ENCODE results near the gene CASP9. TPM values are rescaled to one million over a fixed set of nuclear protein-coding genes. Genes with fewer than 3 reads are reported as not detected.
A peak's percentile ranks its signal among the peaks of the same experiment; 100 is the strongest.
"Not testable (repeated sequence)": the region's sequence is repeated elsewhere in the genome, so short reads cannot be mapped to it uniquely, and the experiment has no call there.

The CASP9 gene
- total RNA-seq, 8 experiments from 2014 or later = 8.2 to 17.1 (median 13.9) TPM

DNA sequence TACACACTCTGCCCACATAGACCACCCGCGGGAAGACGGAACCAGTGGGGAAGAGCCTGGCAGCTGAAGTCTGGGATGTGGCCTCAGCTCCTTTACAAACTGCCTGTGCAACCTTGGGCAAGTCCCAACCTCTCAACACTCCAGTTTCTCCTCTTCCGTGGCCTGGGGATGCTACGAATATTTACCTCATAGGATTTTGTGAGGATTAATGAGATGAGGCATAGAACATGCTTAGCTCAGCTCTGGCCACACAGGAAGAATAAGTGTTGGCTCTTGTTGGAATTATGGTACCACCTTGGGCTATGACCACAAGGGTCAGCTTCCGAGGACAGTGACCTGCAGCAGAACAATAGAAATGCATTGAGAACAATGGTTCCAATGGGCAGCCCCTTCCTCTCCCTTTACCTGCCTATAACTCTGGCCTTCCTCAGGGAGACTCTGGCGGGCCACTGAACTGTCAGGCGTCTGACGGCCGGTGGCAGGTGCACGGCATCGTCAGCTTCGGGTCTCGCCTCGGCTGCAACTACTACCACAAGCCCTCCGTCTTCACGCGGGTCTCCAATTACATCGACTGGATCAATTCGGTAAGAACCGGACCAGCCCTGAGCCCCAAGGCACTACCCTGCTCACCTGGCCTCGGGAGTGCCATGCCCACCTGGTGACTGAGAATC is 56.9 kb downstream of the CASP9 start:
- ATAC-seq (replicated peaks in 6 of 8); H3K4me3 ChIP-seq; H3K4me1 ChIP-seq (replicated peaks in 1 of 2); H3K27ac ChIP-seq; in situ Hi-C loops (cut with MboI; ENCODE audit: low pct_unique_long_range_greater_than_20kb in 2 of 9, low sequenced_read_pairs in 9 of 9, unreplicated experiment in 9 of 9): not testable (repeated sequence)
- 87 to 100% (median 95%) methylated on average over 1 to 18 of the region's 22 CpGs; no CpG with 5 or more reads in 3 of the 10 experiments for WGBS, 10 experiments

GRCh38 chr1:15465674-15466073 is 58.3 kb downstream of the CASP9 start:
- Histone ChIP-seq H3K27ac (no peak overlapping the region), H3K4me3 (no peak overlapping the region), H3K4me1 (replicated peaks in 1 of 2) (no peaks in the 10 kb centered on the region)
- in situ Hi-C loops (cut with MboI; ENCODE audit: low pct_unique_long_range_greater_than_20kb in 2 of 9, low sequenced_read_pairs in 9 of 9, unreplicated experiment in 9 of 9) = no loop called here
- ATAC-seq (replicated peaks in 6 of 8) = no peak
- 0 to 100% (median 84%) methylated on average over 1 to 6 of the region's 7 CpGs; no CpG with 5 or more reads in 2 of the 10 experiments for WGBS, 10 experiments

- H3K4me3 ChIP-seq; ATAC-seq (replicated peaks in 6 of 8); H3K4me1 ChIP-seq (replicated peaks in 1 of 2); H3K27ac ChIP-seq; in situ Hi-C loops (cut with MboI; ENCODE audit: low pct_unique_long_range_greater_than_20kb in 2 of 9, low sequenced_read_pairs in 9 of 9, unreplicated experiment in 9 of 9): not testable (repeated sequence)
- WGBS, 10 experiments = 60 to 100% (median 82%) methylated on average over 1 to 5 of the region's 5 CpGs; no CpG with 5 or more reads in 2 of the 10 experiments
Measured at GRCh38 chr1:15463926-15464322, 60.1 kb downstream of the CASP9 start.

GRCh38 chr1:15463064-15463800 is 60.8 kb downstream of the CASP9 start:
- 67 to 100% (median 88%) methylated on average over 1 to 7 of the region's 15 CpGs; no CpG with 5 or more reads in 6 of the 10 experiments for WGBS, 10 experiments

GRCh38 chr1:15460708-15461095 is 63.3 kb downstream of the CASP9 start:
- no peak overlapping the region for H3K4me3 ChIP-seq
- ATAC-seq (replicated peaks in 6 of 8) = no peak
- no peak overlapping the region for H3K27ac ChIP-seq
- in situ Hi-C loops (cut with MboI; ENCODE audit: low pct_unique_long_range_greater_than_20kb in 2 of 9, low sequenced_read_pairs in 9 of 9, unreplicated experiment in 9 of 9) = no loop called here
- peaks cover 6 to 7% of the 10 kb centered on the region in 2 donors for H3K4me1 ChIP-seq (replicated peaks in 1 of 2)
- WGBS, 10 experiments = 14 to 100% (median 89%) methylated on average over 1 to 7 of the region's 9 CpGs; no CpG with 5 or more reads in 1 of the 10 experiments

More at GRCh38 chr1:15463064-15463800, 60.8 kb downstream of the CASP9 start:
- H3K27ac ChIP-seq; in situ Hi-C loops (cut with MboI; ENCODE audit: low pct_unique_long_range_greater_than_20kb in 2 of 9, low sequenced_read_pairs in 9 of 9, unreplicated experiment in 9 of 9); H3K4me1 ChIP-seq (replicated peaks in 1 of 2); H3K4me3 ChIP-seq: not testable (repeated sequence)
- peak in 1 of 8 experiments; percentile 5 for ATAC-seq (replicated peaks in 6 of 8)

DNA sequence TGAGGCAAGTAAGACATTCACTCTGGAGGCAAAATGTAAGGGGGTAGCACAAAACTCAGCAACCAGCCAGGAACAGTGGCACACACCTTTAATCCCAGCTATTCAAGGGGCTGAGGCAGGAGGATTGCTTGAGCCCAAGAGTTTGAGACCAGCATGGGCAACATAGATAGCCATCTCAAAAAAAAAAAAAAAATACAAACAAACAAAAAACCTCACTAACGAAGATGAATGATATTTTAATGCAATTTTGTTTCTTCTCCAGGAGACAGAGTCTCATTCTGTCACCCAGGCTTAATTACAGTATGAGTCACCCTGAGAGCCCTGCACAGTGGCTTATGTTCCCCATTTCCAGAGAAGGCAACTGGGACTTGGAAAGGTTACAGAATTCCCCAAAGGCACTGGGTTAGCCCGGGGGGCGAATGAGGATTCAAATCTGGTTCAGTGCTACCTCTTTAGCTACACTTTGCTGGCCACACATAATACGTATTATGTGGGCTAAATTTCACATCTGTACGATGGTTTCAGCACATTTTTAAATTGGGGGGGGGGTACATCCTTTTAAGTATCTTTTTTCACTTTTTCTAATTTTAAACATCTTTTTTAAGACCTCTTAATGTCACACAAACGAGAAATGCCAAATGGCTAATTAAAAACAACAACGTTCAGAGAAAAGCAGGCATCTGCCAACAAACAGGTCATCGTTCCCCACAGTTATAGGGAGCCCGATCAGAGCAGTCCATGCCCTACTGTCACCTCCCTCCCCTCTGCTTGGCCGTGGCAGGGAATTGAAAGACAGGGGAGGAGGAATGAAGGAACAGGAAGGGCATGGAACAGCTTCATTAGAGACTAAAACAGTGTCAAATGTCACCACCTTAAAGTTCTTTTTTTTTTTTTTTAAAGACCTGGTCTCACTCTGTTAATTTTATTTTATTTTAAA is 64.0 kb downstream of the CASP9 start:
- peak in 7 of 8 experiments; percentile 40 to 96 (median 94) for ATAC-seq (replicated peaks in 6 of 8)
- Histone ChIP-seq H3K27ac (peak overlapping the region in 1 of 2 donors; percentile 16), H3K4me1 (replicated peaks in 1 of 2) (peaks cover 6 to 7% of the 10 kb centered on the region in 2 donors), H3K4me3 (no peak overlapping the region)
- in situ Hi-C loops (cut with MboI; ENCODE audit: low pct_unique_long_range_greater_than_20kb in 2 of 9, low sequenced_read_pairs in 9 of 9, unreplicated experiment in 9 of 9) = no loop called here
- 2 to 69% (median 59%) methylated on average over 6 to 10 of the region's 10 CpGs for WGBS, 10 experiments

DNA sequence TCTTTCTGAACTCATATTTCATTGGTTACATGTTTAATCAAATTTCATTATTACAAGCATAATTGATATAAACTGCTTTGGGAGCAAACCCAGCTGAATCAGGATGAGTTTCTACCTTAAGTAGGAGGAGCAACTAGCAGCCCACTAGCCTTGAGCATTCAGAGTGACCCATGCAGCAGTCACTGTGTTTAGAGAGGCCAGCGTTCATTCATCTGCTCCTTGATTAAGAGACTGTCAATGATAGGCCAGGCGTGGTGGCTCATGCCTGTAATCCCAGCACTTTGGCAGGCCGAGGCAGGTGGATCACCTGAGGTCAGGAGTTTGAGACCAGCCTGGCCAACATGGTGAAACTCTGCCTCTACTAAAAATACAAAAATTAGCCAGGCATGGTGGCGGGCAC is 65.6 kb downstream of the CASP9 start:
- peak in 1 of 8 experiments; percentile 36 for ATAC-seq (replicated peaks in 6 of 8)
- H3K4me1 ChIP-seq (replicated peaks in 1 of 2); in situ Hi-C loops (cut with MboI; ENCODE audit: low pct_unique_long_range_greater_than_20kb in 2 of 9, low sequenced_read_pairs in 9 of 9, unreplicated experiment in 9 of 9); H3K27ac ChIP-seq; H3K4me3 ChIP-seq: not testable (repeated sequence)
- whole genome bisulfite sequencing, 10 experiments = 83 to 100% (median 90%) methylated on average over 1 to 4 of the region's 4 CpGs; no CpG with 5 or more reads in 5 of the 10 experiments

- in situ Hi-C loops (cut with MboI; ENCODE audit: low pct_unique_long_range_greater_than_20kb in 2 of 9, low sequenced_read_pairs in 9 of 9, unreplicated experiment in 9 of 9) = no loop called here
- peaks cover 6 to 7% of the 10 kb centered on the region in 2 donors for H3K4me1 ChIP-seq (replicated peaks in 1 of 2)
- WGBS, 10 experiments = 57 to 100% (median 82%) methylated on average over 1 to 2 of the region's 2 CpGs; no CpG with 5 or more reads in 4 of the 10 experiments
- no peak for ATAC-seq (replicated peaks in 6 of 8)
- no peak overlapping the region for H3K4me3 ChIP-seq
- no peak overlapping the region for H3K27ac ChIP-seq
Measured at GRCh38 chr1:15457585-15457984, 66.4 kb downstream of the CASP9 start.

DNA sequence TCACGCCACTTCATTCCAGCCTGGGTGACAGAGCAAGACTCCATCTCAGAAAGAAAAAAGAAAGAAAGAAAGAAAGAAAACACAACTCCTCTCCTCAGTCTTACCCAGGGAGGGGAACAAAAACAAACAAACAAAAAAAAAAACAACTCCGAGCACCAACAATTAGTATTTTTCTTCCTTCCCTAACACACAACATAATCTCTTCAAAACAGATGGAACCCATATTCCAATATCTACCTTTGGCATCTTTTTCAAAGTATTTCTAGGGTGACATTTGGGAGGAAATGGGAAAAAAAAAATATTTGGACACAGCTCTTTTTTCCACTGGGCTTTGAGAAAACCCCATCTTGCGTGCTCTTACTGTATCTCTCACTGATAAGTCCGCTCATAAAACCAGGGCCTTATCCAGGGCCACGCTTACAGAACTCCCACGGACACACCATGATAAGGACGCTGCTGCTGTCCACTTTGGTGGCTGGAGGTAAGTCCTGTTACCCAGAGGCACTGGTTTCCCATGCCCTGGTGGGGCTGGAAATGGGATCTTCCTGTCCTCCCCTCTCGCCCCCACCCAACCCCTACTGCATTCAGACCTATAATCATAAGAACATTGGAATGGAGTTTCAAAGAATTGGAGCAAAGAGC is 67.6 kb downstream of the CASP9 start, which contains the start of gene CELA2A:
CELA2A (plus strand) TSS at position 420 of the 642 bp plus-strand sequence; CDS start at position 442, 22 bp downstream.
- in situ Hi-C loops (cut with MboI; ENCODE audit: low pct_unique_long_range_greater_than_20kb in 2 of 9, low sequenced_read_pairs in 9 of 9, unreplicated experiment in 9 of 9) = no loop called here
- no peak within 1 kb of the TSS for H3K4me3 ChIP-seq
- 56 to 100% (median 86%) methylated on average over 2 to 8 of the region's 8 CpGs; no CpG with 5 or more reads in 2 of the 10 experiments for WGBS, 10 experiments
- peaks cover 6 to 7% of the 10 kb centered on the region in 2 donors for H3K4me1 ChIP-seq (replicated peaks in 1 of 2)
- no peak within 1 kb of the TSS for H3K27ac ChIP-seq
- no peak for ATAC-seq (replicated peaks in 6 of 8)

DNA sequence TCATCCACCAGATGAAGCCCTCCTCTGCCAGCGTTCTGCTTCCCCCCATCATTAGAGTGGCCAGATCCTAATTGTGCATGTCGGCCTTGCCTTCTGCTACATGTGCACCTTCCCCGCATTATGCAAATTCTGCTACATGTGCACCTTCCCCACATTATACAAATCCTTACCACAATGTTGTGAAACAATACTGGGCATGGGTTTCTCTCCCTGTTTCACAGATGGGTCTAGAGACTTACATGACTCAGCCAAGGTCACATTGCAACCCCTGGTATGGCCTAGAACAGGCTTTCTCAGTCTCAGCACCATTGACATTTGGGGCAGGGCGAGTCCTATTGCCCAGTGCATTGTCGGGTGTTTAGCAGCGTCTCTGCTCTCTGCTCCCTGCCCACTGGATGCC is 68.5 kb downstream of the CASP9 start:
- ATAC-seq (replicated peaks in 6 of 8) = no peak
- in situ Hi-C loops (cut with MboI; ENCODE audit: low pct_unique_long_range_greater_than_20kb in 2 of 9, low sequenced_read_pairs in 9 of 9, unreplicated experiment in 9 of 9) = no loop called here
- H3K4me3 ChIP-seq = no peak overlapping the region
- H3K27ac ChIP-seq = no peak overlapping the region
- H3K4me1 ChIP-seq (replicated peaks in 1 of 2) = peaks cover 6 to 7% of the 10 kb centered on the region in 2 donors
- 0 to 100% (median 80%) methylated on average over 1 to 6 of the region's 6 CpGs; no CpG with 5 or more reads in 3 of the 10 experiments for WGBS, 10 experiments

- no peak for ATAC-seq (replicated peaks in 6 of 8)
- Histone ChIP-seq H3K4me1 (replicated peaks in 1 of 2) (no peaks in the 10 kb centered on the region), H3K4me3 (no peak overlapping the region), H3K27ac (no peak overlapping the region)
- in situ Hi-C loops (cut with MboI; ENCODE audit: low pct_unique_long_range_greater_than_20kb in 2 of 9, low sequenced_read_pairs in 9 of 9, unreplicated experiment in 9 of 9) = no loop called here
- 31 to 100% (median 86%) methylated on average over 1 to 3 of the region's 3 CpGs for WGBS, 10 experiments
Measured at GRCh38 chr1:15454256-15454655, 69.8 kb downstream of the CASP9 start.

DNA sequence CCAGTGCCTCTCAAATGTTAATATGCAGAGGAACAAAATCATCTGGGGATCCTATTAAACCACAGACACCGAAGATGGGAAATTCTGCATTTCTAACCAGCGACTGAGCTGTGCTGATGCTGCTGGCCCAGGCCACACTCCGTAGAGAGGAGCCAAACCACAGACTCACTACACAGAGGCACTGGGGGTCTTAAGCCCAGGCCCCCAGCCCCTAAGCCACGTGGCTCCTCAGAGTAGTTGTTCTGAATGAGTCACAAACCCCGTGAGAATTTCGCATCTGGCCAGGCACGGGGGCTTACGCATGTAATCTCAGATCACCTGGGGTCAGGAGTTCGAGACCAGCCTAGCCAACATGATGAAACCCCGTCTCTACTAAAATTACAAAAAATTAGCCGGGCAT is 70.3 kb downstream of the CASP9 start:
- in situ Hi-C loops (cut with MboI; ENCODE audit: low pct_unique_long_range_greater_than_20kb in 2 of 9, low sequenced_read_pairs in 9 of 9, unreplicated experiment in 9 of 9) = no loop called here
- ATAC-seq (replicated peaks in 6 of 8) = no peak
- H3K4me1 ChIP-seq (replicated peaks in 1 of 2) = no peaks in the 10 kb centered on the region
- no peak overlapping the region for H3K27ac ChIP-seq
- 40 to 84% (median 81%) methylated on average over 1 to 9 of the region's 11 CpGs; no CpG with 5 or more reads in 1 of the 10 experiments for whole genome bisulfite sequencing, 10 experiments
- no peak overlapping the region for H3K4me3 ChIP-seq
